SK-N-SH (cell line): ENCODE measurements around the gene GGTLC1.
"Not testable (repeated sequence)": the region's sequence is repeated elsewhere in the genome, so short reads cannot be mapped to it uniquely, and the experiment has no call there.

Experiments used
- CTCF ChIP-seq: fragments of 200-600 bp; sonication (generic); IDR thresholded peaks from 2 replicates; pipeline ENCODE4 v1.6.1; 2017; ENCODE audit warnings: antibody characterized with exemption, mild to moderate bottlenecking, moderate library complexity
- IRF3 ChIP-seq: fragments of 150-350 bp; IDR thresholded peaks from 2 replicates; pipeline ENCODE4 v1.6.1; 2016; ENCODE audit warnings: mild to moderate bottlenecking, low read depth, low read length
- MAX ChIP-seq: IDR thresholded peaks from 2 replicates; pipeline ENCODE4 v1.4.0; 2012; ENCODE audit warnings: low read depth
- POLR2AphosphoS5 ChIP-seq: IDR thresholded peaks from 2 replicates; pipeline ENCODE4 v1.6.1; 2012; ENCODE audit warnings: low read depth, low read length
- RAD21 ChIP-seq: IDR thresholded peaks from 2 replicates; pipeline ENCODE4 v1.6.1; 2012; ENCODE audit warnings: mild to moderate bottlenecking, low read length
- REST ChIP-seq: IDR thresholded peaks from 2 replicates; pipeline ENCODE4 v1.6.1; 2012; ENCODE audit warnings: mild to moderate bottlenecking, low read depth, low read length, moderate library complexity
- SIN3A ChIP-seq: IDR thresholded peaks from 2 replicates; pipeline ENCODE4 v1.6.1; 2012; ENCODE audit warnings: low read depth, mild to moderate bottlenecking, low read length, moderate library complexity, borderline replicate concordance
- TAF1 ChIP-seq: IDR thresholded peaks from 2 replicates; pipeline ENCODE4 v1.6.1; 2012; ENCODE audit warnings: low read depth, mild to moderate bottlenecking, low read length, moderate library complexity, borderline replicate concordance
- TEAD4 ChIP-seq: IDR thresholded peaks from 2 replicates; pipeline ENCODE4 v1.4.0; 2012; ENCODE audit warnings: mild to moderate bottlenecking, borderline replicate concordance; ENCODE audit not compliant: insufficient read depth
- USF1 ChIP-seq: IDR thresholded peaks from 2 replicates; pipeline ENCODE4 v1.4.0; 2012; ENCODE audit warnings: low read depth, borderline replicate concordance
- USF2 ChIP-seq: fragments of 150-350 bp; IDR thresholded peaks from 2 replicates; pipeline ENCODE4 v1.6.1; 2017; ENCODE audit warnings: antibody characterized with exemption, low read length, low read depth, borderline replicate concordance
- ZBTB33 ChIP-seq: IDR thresholded peaks from 2 replicates; pipeline ENCODE4 v1.4.0; 2012; ENCODE audit warnings: low read depth, borderline replicate concordance

- not testable (repeated sequence) for TF ChIP-seq POLR2AphosphoS5, CTCF, SIN3A, TAF1, REST, IRF3, USF1, RAD21, TEAD4, MAX, ZBTB33, USF2
These were observed 7.6 kb downstream of the GGTLC1 start for GRCh38 chr20:23981014-23981413.
